Epithelial cell of prostate (primary cell): ENCODE data around the gene BCDIN3D.

Source experiments
- DNase-seq: peaks from one replicate; pipeline ENCODE4 v3.0.0-alpha.2; 2011; ENCODE audit warnings: low read depth, low spot score
- H3K27ac ChIP-seq: fragments of 450-650 bp; 2 replicates; pipeline ENCODE4 v1.5.1; 2017; ENCODE audit warnings: mild to moderate bottlenecking

Gene BCDIN3D

GRCh38 chr12:49801141-49802063 is 41.5 kb downstream of the BCDIN3D start:
- H3K27ac ChIP-seq, result no peak overlapping the region
- no peak for DNase-seq

- H3K27ac ChIP-seq, result no peak overlapping the region
- no peak for DNase-seq
These were observed 42.3 kb downstream of the BCDIN3D start for GRCh38 chr12:49800421-49801140.

GRCh38 chr12:49798934-49799333 is 44.0 kb downstream of the BCDIN3D start:
- no peak overlapping the region for H3K27ac ChIP-seq
- no peak for DNase-seq

GRCh38 chr12:49798248-49798647 is 44.7 kb downstream of the BCDIN3D start:
- no peak for DNase-seq
- no peak overlapping the region for H3K27ac ChIP-seq

GRCh38 chr12:49797449-49797776 is 45.5 kb downstream of the BCDIN3D start:
- no peak overlapping the region for H3K27ac ChIP-seq
- DNase-seq, result no peak

- no peak for DNase-seq
- H3K27ac ChIP-seq, result no peak overlapping the region
These were observed 46.1 kb downstream of the BCDIN3D start for GRCh38 chr12:49796606-49797448.

- DNase-seq, result no peak
- H3K27ac ChIP-seq, result no peak overlapping the region
These were observed 46.8 kb downstream of the BCDIN3D start for GRCh38 chr12:49796155-49796554.

- H3K27ac ChIP-seq, result no peak overlapping the region
- no peak for DNase-seq
These were observed 47.2 kb downstream of the BCDIN3D start for GRCh38 chr12:49795654-49796105.

- DNase-seq, result no peak
- no peak overlapping the region for H3K27ac ChIP-seq
These were observed 47.9 kb downstream of the BCDIN3D start for GRCh38 chr12:49794811-49795653.

GRCh38 chr12:49794021-49794420 is 48.9 kb downstream of the BCDIN3D start:
- H3K27ac ChIP-seq, result no peak overlapping the region
- DNase-seq, result no peak

- no peak overlapping the region for H3K27ac ChIP-seq
- no peak for DNase-seq
These were observed 49.3 kb downstream of the BCDIN3D start for GRCh38 chr12:49793620-49794019.

- H3K27ac ChIP-seq, result no peak overlapping the region
- no peak for DNase-seq
These were observed 49.8 kb downstream of the BCDIN3D start for GRCh38 chr12:49792976-49793580.

GRCh38 chr12:49792181-49792970 is 50.5 kb downstream of the BCDIN3D start:
- DNase-seq, result no peak
- H3K27ac ChIP-seq, result no peak overlapping the region

GRCh38 chr12:49791700-49792099 is 51.2 kb downstream of the BCDIN3D start:
- no peak for DNase-seq
- H3K27ac ChIP-seq, result no peak overlapping the region

GRCh38 chr12:49790741-49791555 is 52.0 kb downstream of the BCDIN3D start:
- no peak for DNase-seq
- H3K27ac ChIP-seq, result no peak overlapping the region

- no peak overlapping the region for H3K27ac ChIP-seq
- no peak for DNase-seq
These were observed 52.9 kb downstream of the BCDIN3D start for GRCh38 chr12:49789992-49790391.

GRCh38 chr12:49787672-49788071 is 55.2 kb downstream of the BCDIN3D start:
- H3K27ac ChIP-seq, result no peak overlapping the region
- DNase-seq, result no peak
